ENCODE measurements around the gene DLL3. TPM values are rescaled to one million over a fixed set of nuclear protein-coding genes. Genes with fewer than 3 reads are reported as not detected.

DLL3 gene
- total and polyA plus RNA-seq, 4 experiments from 2014 or later, result 0.14 to 0.19 (median 0.16) TPM; not detected in 1

DNA sequence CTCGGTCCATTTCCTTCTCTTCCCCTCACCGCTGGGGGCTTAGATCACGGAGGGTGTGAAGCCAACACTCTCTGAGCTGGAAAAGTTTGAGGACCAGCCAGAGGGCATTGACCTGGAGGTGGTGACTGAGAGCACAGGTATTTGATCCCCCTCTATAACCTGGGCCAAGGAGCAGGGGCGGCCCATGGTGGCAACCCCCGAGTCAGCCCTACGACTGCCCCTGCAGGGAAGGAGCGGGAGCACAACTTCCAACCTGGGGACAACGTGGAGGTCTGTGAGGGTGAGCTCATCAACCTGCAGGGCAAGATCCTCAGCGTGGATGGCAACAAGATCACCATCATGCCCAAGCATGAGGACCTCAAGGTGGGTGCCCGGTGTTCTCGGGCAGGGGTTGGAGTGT, 29.7 kb upstream of the DLL3 start:
- Histone ChIP-seq H3K27me3 (ENCODE audit: insufficient read depth, low read length) (no peaks in the 10 kb centered on the region), H3K4me1 (ENCODE audit: insufficient read depth, low read length) (no peaks in the 10 kb centered on the region), H3K4me3 (ENCODE audit: low read length in 2 of 2) (no peak overlapping the region), H3K36me3 (ENCODE audit: insufficient read depth, low read length) (peaks cover 94% of the 10 kb centered on the region), H3K27ac (ENCODE audit: low read depth, low read length) (no peak overlapping the region), H3K9me3 (ENCODE audit: control insufficient read depth in 1 of 2, low read length in 2 of 2) (no peaks in the 10 kb centered on the region)
- H3K27me3 Mint-ChIP-seq, result no peaks in the 10 kb centered on the region
- H3K27ac Mint-ChIP-seq, result peak overlapping the region in 2 of 7 donors; percentile 73 to 75
- ChIA-PET CTCF (ENCODE audit: partially characterized antibody) (no interaction called here), POLR2A (ENCODE audit: partially characterized antibody) (interaction anchor here (1.2 to 1.6 kb wide), 2 partner anchors 11 to 24 kb away, joined by 4 to 6 read pairs; partner anchors contain the start of genes SUPT5H and TIMM50)
- no peak for DNase-seq
- intact Hi-C loops (cut with micrococcal nuclease), result no loop called here
- H3K4me3 Mint-ChIP-seq, result no peak overlapping the region
- H3K9me3 Mint-ChIP-seq, result no peaks in the 10 kb centered on the region
- H3K36me3 Mint-ChIP-seq, result peaks cover 69 to 86% of the 10 kb centered on the region in 2 donors
- H3K4me1 Mint-ChIP-seq, result peaks cover 0 to 3% (median under 1%) of the 10 kb centered on the region in 4 donors

DNA sequence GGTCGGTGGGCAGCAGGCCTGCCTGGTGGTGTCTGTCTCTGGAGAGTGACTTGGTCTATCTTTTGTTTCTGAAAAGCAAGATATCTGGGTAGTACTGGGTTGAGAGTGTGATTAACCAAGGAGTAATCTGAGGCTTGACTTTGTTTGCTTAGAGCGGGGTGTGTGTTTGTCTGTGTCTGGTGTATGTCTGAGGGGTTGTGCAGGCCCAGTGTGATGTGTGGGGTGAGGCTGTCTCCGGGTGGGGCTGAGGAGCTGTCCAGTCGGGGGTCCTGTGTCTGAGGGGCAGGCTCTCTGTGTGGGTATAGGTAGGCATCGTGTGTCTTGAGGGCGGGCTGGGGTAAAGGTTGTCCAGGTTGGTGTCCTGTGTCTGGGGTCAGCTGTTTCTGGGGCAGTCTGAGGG, 29.2 kb upstream of the DLL3 start:
- no peak overlapping the region for H3K4me3 ChIP-seq (ENCODE audit: low read length in 2 of 2)
- H3K9me3 Mint-ChIP-seq, result no peaks in the 10 kb centered on the region
- no peaks in the 10 kb centered on the region for H3K9me3 ChIP-seq (ENCODE audit: control insufficient read depth in 1 of 2, low read length in 2 of 2)
- no peak for DNase-seq
- peak overlapping the region in 3 of 7 donors; percentile 73 to 75 (median 73) for H3K27ac Mint-ChIP-seq
- no peak overlapping the region for H3K27ac ChIP-seq (ENCODE audit: low read depth, low read length)
- H3K4me3 Mint-ChIP-seq, result no peak overlapping the region
- intact Hi-C loops (cut with micrococcal nuclease), result no loop called here
- ChIA-PET CTCF (ENCODE audit: partially characterized antibody) (no interaction called here), POLR2A (ENCODE audit: partially characterized antibody) (interaction anchor here (1.2 kb wide), 1 partner anchor 24 kb away, joined by 4 read pairs; the partner anchor contains the start of gene SUPT5H)
- peaks cover 72 to 89% of the 10 kb centered on the region in 2 donors for H3K36me3 Mint-ChIP-seq
- H3K36me3 ChIP-seq (ENCODE audit: insufficient read depth, low read length), result peaks cover 95% of the 10 kb centered on the region
- H3K27me3 Mint-ChIP-seq, result no peaks in the 10 kb centered on the region
- no peaks in the 10 kb centered on the region for H3K27me3 ChIP-seq (ENCODE audit: insufficient read depth, low read length)
- H3K4me1 Mint-ChIP-seq, result peaks cover 0 to 5% (median 2%) of the 10 kb centered on the region in 4 donors
- H3K4me1 ChIP-seq (ENCODE audit: insufficient read depth, low read length), result no peaks in the 10 kb centered on the region

DNA sequence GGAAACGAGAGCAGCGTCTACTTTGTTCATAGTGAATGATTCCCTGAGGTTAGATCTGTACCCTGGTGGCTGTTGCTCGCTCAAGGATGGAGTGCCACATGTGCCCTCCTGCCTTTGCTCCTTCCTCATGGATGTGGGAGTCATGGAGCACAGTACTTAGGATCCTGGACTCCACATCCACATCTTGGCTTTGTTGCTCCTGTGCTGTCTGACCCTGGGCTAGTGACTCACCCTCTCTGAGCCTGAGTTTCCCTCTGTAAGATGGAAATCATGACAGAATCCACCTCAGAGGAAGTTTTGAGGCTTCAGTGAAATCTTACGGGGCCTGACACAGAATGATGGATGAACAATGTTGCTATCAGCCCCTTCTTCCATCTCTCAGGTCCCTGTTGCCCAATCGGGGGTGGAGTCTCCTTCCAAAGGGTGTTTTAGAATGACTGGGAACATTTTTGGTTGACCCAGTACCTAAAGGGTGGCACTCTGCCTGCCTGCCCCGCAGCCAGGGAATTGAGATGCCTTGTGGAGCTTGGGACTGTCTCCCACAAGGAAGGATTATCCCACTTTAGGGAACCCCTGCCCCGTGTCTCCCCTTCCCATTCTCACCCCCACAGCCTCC, 27.9 kb upstream of the DLL3 start:
- Histone ChIP-seq H3K4me3 (ENCODE audit: low read length in 2 of 2) (no peak overlapping the region), H3K9me3 (ENCODE audit: control insufficient read depth in 1 of 2, low read length in 2 of 2) (no peaks in the 10 kb centered on the region), H3K36me3 (ENCODE audit: insufficient read depth, low read length) (peaks cover 89% of the 10 kb centered on the region), H3K27me3 (ENCODE audit: insufficient read depth, low read length) (no peaks in the 10 kb centered on the region), H3K4me1 (ENCODE audit: insufficient read depth, low read length) (no peaks in the 10 kb centered on the region), H3K27ac (ENCODE audit: low read depth, low read length) (no peak overlapping the region)
- intact Hi-C loops (cut with micrococcal nuclease), result no loop called here
- Mint-ChIP-seq H3K9me3 (no peaks in the 10 kb centered on the region), H3K4me1 (peaks cover 0 to 5% (median 2%) of the 10 kb centered on the region in 4 donors), H3K36me3 (peaks cover 69 to 88% of the 10 kb centered on the region in 2 donors), H3K27ac (peak overlapping the region in 2 of 7 donors; percentile 7 to 68), H3K4me3 (no peak overlapping the region), H3K27me3 (no peaks in the 10 kb centered on the region)
- ChIA-PET CTCF (ENCODE audit: partially characterized antibody) (no interaction called here), POLR2A (ENCODE audit: partially characterized antibody) (interaction anchor here (0.8 kb wide), 1 partner anchor 9 kb away, joined by 3 read pairs; no protein-coding TSS in a partner anchor)
- no peak for DNase-seq

DNA sequence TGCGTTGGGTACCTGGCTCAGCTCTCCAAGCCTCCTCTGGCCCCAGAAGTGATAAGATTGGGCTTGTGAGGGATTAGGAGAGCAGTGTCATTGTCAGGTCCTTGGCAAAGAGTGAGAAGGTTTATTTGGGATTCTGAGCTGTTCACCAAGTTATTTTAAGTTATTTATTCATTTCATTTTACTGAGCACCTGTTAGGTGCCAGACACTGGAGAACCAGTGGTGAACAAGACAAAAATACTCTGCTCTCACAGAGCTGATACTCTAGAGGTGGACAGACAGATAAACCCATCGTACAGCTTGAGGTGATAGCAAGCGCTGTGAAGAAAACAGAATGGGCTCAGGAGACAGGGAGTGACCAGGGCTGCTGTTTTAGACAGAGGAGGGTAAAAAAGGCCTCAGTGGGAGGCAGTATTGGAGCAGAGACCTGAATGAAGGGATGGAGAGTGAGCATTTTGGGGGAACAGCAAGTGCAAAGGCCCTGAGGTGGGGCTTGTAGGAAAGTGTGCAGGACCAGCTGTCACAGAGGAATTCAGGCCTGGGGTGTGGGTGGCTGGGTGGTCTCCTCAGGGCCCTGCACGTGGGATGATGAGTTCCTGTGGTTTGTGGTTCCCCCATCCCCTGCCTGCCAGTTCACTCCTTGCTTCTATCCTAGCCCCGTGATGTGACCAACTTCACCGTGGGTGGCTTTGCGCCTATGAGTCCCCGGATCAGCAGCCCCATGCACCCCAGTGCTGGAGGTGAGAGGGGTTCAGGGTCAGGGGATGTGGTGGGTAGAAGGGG, 26.8 kb upstream of the DLL3 start:
- intact Hi-C loops (cut with micrococcal nuclease), result no loop called here
- ChIA-PET POLR2A (ENCODE audit: partially characterized antibody) (interaction anchor here (0.7 to 1.3 kb wide), 4 partner anchors 8 to 38 kb away, joined by 3 read pairs; partner anchors contain the start of genes RPS16 and SUPT5H), CTCF (ENCODE audit: partially characterized antibody) (interaction anchor here (0.9 to 1.0 kb wide), 2 partner anchors 10 to 61 kb away, joined by 4 to 5 read pairs; partner anchors contain the start of gene EID2B)

DNA sequence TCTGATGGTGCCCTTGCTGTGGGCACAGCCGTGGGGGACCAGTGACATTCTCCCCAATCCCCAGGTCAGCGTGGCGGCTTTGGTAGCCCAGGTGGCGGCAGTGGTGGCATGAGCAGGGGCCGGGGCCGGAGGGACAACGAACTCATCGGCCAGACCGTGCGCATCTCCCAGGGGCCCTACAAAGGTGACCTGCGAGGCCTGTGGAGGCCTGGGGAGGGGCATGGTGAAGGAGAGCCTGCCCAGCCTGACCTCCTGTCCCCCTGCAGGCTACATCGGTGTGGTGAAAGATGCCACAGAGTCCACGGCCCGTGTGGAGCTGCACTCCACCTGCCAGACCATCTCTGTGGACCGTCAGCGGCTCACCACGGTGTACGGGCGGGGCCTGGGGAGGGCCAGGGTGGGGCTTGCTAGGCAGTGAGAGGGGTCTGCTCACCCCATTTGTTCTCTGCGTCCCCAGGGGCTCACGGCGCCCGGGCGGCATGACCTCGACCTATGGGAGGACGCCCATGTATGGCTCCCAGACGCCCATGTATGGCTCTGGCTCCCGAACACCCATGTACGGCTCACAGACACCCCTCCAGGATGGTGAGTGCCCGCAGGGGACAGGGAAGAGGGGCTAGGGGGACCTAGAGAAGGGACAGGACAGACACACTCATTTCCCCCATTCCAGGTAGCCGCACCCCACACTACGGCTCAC, 25.9 kb upstream of the DLL3 start:
- Mint-ChIP-seq H3K27ac (peak overlapping the region in 1 of 7 donors; percentile 60), H3K4me1 (peaks cover 0 to 6% (median 4%) of the 10 kb centered on the region in 4 donors), H3K36me3 (peaks cover 58 to 79% of the 10 kb centered on the region in 2 donors), H3K9me3 (no peaks in the 10 kb centered on the region), H3K27me3 (no peaks in the 10 kb centered on the region), H3K4me3 (no peak overlapping the region)
- H3K9me3 ChIP-seq (ENCODE audit: control insufficient read depth in 1 of 2, low read length in 2 of 2), result no peaks in the 10 kb centered on the region
- no peaks in the 10 kb centered on the region for H3K4me1 ChIP-seq (ENCODE audit: insufficient read depth, low read length)
- no peaks in the 10 kb centered on the region for H3K27me3 ChIP-seq (ENCODE audit: insufficient read depth, low read length)
- H3K27ac ChIP-seq (ENCODE audit: low read depth, low read length), result no peak overlapping the region
- DNase-seq, result no peak
- intact Hi-C loops (cut with micrococcal nuclease), result no loop called here
- H3K4me3 ChIP-seq (ENCODE audit: low read length in 2 of 2), result no peak overlapping the region
- ChIA-PET POLR2A (ENCODE audit: partially characterized antibody) (interaction anchor here (1.3 kb wide), 1 partner anchor 37 kb away, joined by 3 read pairs; the partner anchor contains the start of gene RPS16), CTCF (ENCODE audit: partially characterized antibody) (no interaction called here)
- H3K36me3 ChIP-seq (ENCODE audit: insufficient read depth, low read length), result peaks cover 75% of the 10 kb centered on the region

More for the DNA sequence above, 26.8 kb upstream of the DLL3 start:
- H3K36me3 ChIP-seq (ENCODE audit: insufficient read depth, low read length), result peaks cover 84% of the 10 kb centered on the region
- no peaks in the 10 kb centered on the region for H3K27me3 Mint-ChIP-seq
- H3K27ac ChIP-seq (ENCODE audit: low read depth, low read length), result no peak overlapping the region
- no peaks in the 10 kb centered on the region for H3K27me3 ChIP-seq (ENCODE audit: insufficient read depth, low read length)
- peaks cover 65 to 84% of the 10 kb centered on the region in 2 donors for H3K36me3 Mint-ChIP-seq
- peak overlapping the region in 5 of 7 donors; percentile 48 to 85 (median 57) for H3K27ac Mint-ChIP-seq
- no peak for DNase-seq
- H3K4me3 Mint-ChIP-seq, result no peak overlapping the region
- H3K9me3 ChIP-seq (ENCODE audit: control insufficient read depth in 1 of 2, low read length in 2 of 2), result no peaks in the 10 kb centered on the region
- H3K4me1 Mint-ChIP-seq, result peaks cover 0 to 6% (median 4%) of the 10 kb centered on the region in 4 donors
- no peak overlapping the region for H3K4me3 ChIP-seq (ENCODE audit: low read length in 2 of 2)
- no peaks in the 10 kb centered on the region for H3K4me1 ChIP-seq (ENCODE audit: insufficient read depth, low read length)
- no peaks in the 10 kb centered on the region for H3K9me3 Mint-ChIP-seq

DNA sequence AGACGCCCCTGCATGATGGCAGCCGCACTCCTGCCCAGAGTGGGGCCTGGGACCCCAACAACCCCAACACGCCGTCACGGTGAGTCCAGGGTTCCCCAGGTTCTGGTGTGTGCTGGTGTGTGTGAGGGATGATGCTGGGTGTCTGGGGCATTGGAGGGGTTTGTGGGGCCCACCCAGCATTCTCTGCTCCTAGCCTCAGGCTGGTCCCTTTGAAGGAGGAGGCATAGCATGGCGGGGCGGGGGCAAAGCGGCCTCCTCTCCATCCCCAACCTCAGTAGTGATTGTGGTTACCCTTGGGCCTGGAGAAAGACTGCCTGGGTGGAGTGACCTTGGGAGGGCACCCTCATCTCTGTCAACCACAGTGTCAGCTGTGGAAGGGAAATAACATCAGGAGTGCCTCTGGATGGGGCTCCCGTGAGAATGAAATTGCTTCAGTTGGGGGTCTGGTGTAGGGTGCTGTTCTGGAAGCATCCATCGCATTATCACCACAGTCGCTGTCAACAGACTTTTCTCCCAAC, 25.2 kb upstream of the DLL3 start:
- POLR2A ChIA-PET (ENCODE audit: partially characterized antibody), result interaction anchor here (0.6 to 2.1 kb wide), 4 partner anchors 27 to 59 kb away, joined by 3 to 6 read pairs (median 3); partner anchors contain the start of genes EID2B and RPS16
- no peak overlapping the region for H3K27ac Mint-ChIP-seq
- peaks cover 54 to 73% of the 10 kb centered on the region in 2 donors for H3K36me3 Mint-ChIP-seq
- no peaks in the 10 kb centered on the region for H3K9me3 Mint-ChIP-seq
- intact Hi-C loops (cut with micrococcal nuclease), result no loop called here
- CTCF ChIA-PET (ENCODE audit: partially characterized antibody), result interaction anchor here (0.6 to 2.7 kb wide), 12 partner anchors 9 to 77 kb away, joined by 3 to 39 read pairs (median 6); partner anchors contain the start of genes EID2B and SUPT5H
- H3K4me1 Mint-ChIP-seq, result peaks cover 0 to 6% (median 4%) of the 10 kb centered on the region in 4 donors
- Histone ChIP-seq H3K4me3 (ENCODE audit: low read length in 2 of 2) (no peak overlapping the region), H3K4me1 (ENCODE audit: insufficient read depth, low read length) (no peaks in the 10 kb centered on the region), H3K27me3 (ENCODE audit: insufficient read depth, low read length) (no peaks in the 10 kb centered on the region), H3K27ac (ENCODE audit: low read depth, low read length) (no peak overlapping the region), H3K36me3 (ENCODE audit: insufficient read depth, low read length) (peaks cover 69% of the 10 kb centered on the region), H3K9me3 (ENCODE audit: control insufficient read depth in 1 of 2, low read length in 2 of 2) (no peaks in the 10 kb centered on the region)
- DNase-seq, result no peak
- no peak overlapping the region for H3K4me3 Mint-ChIP-seq
- H3K27me3 Mint-ChIP-seq, result no peaks in the 10 kb centered on the region

Data from CD4-positive, alpha-beta memory T cell (primary cell).